GM18907 (cell line): ENCODE measurements around the gene WNT11.

Experiments used
- ATAC-seq: cut with Tn5 transposase; IDR thresholded peaks from one replicate; pipeline ENCODE4 v1.9.1; 2021; ENCODE audit warnings: mild to moderate bottlenecking, moderate library complexity; ENCODE audit not compliant: unreplicated experiment

Gene WNT11

DNA sequence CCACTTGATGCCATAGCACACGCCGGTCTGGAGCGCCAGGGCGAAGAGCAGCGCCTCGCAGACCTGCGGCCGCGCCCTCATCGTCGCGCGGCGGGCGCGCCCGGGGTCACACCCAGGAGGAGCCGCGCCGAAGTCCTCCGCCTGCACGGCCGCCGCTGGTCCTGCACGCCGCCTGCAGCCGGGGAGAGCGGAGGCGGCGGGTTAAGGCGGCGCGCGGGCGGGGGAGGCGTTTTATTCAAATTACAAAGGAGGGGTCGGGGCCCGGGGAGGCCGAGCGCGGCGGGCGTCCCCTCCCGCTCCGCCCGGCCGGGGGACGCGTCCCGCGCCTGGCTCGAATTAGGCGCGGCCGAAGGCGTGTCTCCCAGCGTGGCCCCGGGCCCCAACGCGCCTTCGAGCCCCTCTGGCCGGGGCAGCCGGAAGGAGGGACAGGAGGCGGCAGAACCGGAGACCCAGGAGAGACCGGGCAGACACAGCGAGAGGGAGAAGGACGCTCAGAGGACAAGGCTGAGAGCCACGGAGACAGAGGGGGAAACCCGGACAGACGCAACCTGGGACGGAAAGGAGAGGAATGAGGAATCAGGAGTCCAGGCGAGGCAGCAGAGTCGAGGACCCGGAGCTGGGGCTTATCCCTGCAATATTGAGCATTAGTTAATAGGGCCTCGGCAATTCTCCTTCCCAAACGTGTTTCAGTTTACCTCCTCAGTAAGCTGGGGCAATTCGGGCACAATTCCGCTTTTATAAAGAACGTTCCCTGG is at the start of gene WNT11:
WNT11 (minus strand) TSS at position 176 of the 755 bp plus-strand sequence; CDS start at position 81, 95 bp downstream.
- ATAC-seq: no peak

DNA sequence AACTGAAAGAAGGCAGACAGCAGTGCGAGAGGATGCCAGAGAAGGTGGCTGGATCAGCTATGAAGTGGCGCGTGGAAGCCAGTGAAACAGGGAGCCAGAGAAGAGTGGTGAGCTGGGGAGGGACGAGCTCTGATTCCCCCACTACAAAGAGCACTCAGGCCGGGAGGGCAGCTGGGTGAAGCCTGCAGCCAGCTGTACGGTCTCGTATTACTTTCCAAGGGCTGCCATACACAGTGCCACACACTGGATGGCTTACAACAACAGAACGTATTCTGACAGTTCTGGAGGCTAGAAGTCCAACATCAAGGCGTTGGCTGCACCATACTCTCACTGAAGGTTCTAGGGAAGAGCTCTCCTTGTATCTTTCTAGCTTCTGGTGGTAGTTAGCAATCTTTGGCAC is 47.1 kb upstream of the WNT11 start:
- ATAC-seq: no peak

DNA sequence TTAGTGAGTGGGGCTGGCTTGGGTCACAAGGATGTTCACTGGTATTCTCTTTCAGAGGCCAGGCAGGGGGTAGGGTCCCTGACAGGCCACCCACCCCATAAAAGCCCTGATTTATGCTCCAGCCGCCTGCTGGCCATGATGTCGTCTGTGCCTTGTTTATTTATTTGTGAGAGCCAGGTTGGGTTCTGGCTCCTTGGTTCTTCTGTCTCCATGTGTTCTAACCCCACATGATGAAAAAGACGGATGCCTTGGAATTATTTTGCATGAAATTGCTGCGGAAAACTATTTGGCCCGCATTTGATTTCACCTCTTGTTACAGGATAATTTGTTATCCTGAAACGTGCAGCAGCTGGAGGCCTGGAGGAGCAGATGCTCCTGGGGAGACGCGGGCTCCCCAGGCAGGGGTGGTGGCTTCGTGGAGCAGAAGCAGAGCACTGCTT is 46.3 kb upstream of the WNT11 start:
- ATAC-seq: no peak

DNA sequence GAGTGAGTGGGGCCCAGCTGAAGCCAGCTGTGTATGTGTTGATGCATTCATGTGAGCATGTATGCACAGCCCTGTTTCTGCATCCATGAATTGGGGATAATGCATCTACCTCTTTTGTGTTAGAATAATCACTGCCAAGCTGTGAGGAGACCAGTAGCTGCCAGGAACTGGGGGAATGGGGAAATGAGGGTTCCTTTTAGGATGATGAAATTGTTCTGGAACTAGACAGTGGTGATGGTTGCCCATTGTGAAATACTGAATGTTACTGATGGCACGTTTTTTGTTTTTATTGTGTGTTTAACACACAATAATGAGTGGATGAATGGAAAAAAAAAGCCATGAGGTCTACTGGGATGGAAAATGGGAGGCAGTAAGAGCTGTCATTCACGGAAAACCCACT is 45.3 kb upstream of the WNT11 start:
- ATAC-seq: no peak

DNA sequence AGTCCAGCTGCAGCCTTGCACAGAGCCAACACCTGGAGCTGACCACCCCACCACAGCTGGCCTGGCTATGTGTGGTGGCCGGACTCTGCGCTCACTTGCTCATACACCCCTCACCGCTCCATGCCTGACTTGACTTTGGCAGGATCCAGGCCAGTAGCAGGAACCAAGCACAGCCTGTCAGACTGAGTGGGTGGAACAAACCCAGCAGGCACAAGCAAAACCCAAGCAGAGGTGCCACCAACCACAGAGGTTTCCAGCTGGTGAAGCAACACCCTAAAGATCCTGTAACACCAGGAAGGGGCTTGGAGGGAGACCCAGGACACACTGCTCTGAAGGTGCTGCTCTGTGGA is 44.9 kb upstream of the WNT11 start:
- ATAC-seq: no peak

DNA sequence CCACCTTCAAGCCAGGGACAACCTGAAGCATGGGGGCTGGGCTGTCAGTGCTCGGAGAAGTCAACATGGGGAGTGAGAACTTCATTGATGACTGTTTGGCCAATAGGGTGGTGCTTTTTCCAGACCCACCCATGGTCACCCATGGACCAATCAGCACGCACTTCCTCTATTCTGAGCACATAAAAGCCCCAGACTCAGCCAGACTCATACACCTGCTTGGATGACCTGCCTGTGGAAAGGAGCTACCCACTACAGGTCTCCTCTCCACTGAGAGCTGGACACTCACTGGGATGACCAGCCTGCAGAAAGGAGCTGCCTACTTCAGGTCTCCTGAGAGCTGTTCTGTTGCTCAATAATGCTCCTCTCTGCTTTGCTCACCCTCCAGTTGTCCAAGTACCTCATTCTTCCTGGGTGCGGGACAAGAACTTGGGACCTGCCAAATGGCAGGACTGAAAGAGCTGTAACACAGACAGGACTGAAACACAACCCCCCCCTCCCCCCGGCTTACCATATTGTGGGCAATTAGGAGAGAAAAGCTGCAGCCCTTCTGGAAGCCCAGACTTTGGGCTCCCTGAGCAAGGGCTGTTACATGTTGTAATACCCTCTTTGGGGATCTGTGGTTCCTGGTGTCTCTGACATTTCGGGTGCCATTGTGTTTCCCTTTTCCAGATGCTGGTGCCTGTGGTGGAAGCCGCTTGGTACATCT is 44.4 kb upstream of the WNT11 start:
- ATAC-seq: no peak

DNA sequence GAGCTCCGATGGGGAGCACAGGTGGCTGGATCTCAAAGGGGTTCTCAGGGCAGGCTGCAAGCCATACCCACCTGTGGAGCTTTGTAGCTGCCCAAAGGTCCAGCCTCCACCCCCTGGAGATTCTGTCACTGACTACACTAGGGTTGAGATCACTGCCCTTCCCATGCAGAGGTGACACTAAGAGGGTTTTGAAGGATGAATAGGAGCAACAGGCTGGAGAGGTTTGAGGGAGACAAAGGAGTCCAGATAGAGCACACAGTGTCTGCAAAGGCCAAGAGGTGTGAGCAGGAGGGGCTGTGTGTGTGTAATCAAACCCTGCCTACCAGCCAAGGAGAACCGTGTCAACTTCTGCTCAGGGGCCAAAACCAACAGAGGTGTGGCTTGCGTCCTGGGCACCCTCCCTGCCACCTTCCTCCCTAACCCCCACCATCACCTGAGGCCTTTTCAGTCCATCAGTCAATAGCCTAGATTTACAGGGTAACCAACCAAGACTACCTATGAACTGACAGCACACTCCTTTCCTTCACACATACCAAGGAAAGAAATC is 43.0 kb upstream of the WNT11 start:
- no peak for ATAC-seq

DNA sequence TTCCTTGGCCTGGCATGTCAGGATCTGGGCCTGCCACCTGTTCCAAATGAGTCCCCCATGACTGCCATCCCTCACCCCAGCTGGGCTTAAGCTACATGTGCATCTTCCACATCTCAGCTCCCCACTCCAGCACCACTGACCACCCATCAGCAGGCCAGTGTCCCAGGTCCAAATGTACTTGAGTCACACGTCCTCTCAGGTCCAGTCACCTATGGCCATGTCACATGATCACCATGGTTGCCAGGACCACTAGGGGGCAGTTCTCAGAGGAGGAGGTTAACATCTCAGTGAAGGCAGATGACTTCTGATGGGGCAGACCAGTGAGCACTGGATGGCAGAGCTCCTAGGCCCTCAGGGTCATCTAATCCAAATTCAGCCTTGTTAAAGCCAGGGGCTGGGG is 41.9 kb upstream of the WNT11 start:
- no peak for ATAC-seq

DNA sequence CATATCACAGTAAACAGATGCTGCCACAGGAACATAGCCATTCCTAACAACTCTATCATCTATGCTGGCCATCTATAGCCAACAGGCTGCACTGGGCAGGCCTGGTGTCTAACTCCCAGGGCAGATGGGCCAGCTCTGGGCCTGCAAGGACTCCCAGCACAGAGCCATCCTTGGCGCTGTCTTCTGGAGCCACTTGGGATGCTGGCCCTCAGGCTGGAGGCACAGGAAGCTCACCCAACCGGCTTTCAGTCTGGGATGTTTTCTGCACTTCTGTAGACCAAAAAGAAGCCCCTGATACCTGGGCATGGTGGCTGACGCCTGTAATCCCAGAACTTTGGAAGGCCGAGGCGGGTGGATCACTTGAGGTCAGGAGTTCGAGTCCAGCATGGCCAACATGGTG is 40.8 kb upstream of the WNT11 start:
- ATAC-seq: no peak

DNA sequence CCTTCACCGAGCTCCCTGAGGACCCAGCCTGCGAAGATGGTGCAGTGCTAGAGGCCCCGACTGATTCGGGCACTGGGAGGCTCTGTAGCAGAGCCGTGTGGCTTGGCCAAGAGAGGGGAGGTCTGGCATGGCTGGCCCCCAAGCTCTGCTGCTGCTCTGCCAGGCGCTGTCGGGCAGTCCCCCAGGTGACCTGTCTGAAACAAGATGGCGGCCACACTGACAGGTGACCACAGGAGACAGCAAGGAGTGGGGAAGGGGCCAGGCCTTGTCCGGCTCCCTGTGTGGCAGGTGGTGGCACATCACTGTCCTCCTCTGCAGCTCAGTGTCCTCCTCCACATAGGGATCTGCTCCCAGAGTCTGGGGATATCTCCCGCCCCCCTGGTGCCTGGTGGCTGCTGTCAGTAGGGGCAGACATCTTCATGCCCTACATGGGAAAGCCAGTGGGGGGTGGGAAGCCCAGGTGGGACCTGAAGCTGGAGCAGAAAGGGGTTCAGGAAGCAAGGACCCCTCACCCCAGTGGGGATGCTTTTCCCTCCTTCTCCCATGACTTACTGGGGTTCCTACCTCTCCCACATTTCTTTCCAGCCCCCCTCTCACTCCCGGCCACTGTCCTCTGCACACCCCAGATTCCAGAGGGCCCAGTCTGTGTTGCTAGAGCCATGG is 40.1 kb upstream of the WNT11 start:
- no peak for ATAC-seq

DNA sequence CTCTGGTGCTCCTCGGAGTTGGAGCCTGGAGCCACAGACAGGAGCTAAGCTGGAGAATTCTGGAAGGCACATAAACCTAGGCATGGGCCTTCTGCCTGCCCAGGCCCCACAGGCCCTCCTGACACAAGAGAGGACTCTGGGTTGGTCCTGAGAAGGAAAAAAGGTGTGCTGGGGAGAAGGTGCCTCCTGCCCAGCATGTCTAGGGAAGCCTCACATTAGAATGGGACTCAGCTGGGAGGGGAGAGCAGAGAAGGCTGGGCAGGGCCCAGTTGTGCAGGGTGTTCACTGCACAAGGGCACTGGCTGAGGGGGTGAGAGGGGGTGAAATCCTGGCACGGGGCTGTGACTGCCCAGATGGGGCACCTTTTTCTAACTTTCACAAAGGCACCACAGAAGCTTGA is 39.4 kb upstream of the WNT11 start:
- no peak for ATAC-seq

DNA sequence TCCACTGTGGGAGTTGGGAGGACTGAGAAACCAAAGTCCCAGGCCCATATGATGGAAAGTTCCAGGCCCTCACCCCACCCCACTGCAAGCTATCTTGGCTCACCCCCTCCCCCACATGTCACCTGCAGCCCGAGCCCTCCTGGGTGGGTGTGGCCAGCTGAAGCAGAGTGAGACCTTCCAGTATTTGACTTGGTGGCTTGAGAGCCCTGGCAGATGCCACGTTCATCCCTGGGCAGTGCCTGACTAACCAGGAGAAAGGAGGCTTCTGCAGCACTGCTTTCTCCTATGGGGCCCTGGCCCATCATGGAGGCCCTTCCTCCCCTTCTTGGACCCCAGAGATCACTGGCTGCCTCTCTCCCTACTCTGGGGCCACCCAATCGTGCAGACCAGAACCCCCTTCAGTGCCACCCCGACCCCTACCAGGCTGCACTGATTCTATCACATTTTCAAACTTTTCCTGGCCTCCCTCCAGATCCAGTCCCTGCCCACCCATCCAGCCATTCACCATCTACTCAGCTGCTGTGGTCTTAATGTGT is 38.1 kb upstream of the WNT11 start:
- ATAC-seq: no peak

DNA sequence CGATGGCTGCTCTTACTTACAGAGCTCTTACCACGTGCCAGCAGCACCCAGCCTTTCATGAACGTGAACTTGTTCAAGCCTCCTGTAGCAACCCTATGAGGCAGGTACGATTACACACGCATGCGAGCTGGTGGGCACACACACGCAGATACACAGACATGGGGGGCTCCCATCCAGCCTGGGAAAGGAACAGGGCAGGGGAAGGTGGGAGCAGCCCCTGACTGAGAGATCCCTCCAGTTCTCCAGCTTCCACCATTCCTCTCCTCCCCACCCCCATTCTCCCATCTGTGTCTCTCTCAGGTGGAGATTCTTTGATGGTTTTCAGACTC is 37.6 kb upstream of the WNT11 start:
- no peak for ATAC-seq

DNA sequence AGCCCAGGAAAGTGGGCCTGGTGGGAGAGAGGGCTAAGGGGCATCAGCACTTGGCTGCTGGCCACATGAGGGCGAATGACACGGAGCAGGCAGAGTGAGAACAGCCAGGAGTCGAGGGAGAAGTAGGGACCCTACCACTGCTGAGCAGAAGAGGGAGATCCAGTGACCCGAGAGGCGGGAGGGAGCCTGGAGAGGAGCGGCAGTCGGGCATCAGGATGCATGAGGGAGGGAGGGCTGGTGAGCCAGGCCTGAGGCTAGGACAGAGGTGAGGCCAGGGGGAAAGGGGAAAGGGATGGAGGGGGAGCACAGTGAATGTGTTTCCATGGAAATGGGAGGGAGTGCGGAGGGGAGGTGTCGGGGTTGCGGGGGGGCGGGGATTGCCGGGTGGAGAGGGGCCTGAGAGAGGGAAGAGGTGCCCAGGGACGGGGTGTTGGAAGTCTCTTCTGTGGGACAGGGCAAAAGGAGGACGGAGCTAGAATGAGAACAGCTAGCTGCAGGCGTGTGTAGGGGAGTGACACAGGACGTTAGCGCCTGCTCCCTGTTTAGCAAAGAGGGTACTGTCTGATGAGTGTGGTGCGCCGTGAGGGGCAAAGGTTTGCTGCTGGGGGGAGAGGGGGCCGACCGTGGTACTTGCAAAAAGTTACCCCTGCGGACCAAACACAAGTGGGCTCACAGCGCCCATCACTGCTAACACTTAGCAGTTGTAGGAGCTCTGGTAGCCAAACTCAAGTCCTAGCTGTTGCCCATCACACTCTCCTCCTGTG is 37.1 kb upstream of the WNT11 start:
- no peak for ATAC-seq

DNA sequence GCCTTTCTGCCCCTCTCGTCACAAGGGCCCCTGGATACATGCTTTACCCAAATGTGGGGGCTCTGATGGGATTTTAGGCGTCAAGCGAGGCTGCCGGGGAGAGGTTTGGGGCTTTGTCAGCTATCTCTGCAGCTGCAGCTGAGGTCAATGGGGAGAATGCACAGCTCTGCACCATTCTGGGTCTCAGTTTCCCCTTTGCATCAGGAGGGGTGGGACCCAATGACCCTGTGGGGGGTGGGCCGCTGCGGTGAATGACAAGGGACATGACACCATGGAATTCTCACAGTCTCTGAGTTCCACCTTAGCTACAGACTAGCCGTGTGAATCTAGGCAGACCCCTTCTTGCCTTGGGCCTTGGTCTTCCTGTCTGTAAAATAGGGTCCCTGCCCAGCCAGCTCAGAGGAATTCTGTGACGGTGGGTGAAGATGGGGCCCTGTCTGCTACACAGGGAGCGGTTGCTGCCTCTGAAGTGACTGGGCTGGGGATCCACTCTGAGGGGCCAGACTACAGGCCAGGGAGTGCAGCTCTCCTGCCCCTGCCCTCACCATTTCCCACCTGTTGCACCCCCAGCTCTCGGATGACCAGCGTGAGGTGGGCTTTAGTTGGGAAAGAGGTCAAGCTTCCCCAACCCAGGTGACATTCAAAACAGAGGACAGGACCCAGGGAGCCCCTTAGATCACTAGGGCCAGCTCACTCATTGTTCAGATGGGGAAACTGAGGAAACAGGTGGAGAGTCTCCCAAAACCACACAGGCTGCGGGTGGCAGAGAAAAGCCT is 35.9 kb upstream of the WNT11 start:
- no peak for ATAC-seq

DNA sequence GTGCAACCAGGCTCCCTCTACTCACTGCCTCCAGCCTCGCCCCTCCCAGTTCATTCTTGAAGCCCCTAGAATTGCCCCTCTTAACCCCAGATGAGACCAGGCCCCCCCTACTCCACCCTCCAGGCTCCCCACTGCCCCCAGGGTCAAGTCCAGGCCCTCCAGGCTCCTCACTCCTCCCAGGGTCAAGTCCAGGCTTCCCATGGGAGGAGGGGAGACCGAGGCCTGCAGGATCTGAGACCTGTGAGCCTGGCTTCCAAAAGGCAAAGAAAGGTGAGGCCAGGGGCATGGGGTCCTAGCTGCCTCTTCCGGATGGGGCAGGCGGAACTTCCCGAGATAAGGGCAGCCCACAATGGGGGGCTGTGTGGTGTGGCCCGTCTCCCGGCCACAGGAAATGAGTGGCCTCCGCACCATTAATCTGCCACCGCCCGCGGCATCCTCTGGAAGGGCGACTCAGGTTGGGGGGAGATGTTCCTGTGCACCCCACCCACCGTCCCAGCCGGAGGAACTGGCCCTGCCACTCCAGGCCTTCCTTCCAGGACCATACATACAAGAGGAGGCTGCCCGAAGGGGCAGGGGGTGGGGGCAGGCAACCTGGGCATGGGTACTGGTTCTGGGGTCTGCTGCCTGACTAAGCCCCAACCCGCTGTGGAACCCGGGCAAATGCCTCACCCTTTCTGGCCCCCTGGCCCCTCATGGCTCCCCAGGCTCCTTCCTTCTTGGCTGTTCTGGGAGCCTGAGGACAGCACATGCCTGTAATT is 35.1 kb upstream of the WNT11 start:
- no peak for ATAC-seq

DNA sequence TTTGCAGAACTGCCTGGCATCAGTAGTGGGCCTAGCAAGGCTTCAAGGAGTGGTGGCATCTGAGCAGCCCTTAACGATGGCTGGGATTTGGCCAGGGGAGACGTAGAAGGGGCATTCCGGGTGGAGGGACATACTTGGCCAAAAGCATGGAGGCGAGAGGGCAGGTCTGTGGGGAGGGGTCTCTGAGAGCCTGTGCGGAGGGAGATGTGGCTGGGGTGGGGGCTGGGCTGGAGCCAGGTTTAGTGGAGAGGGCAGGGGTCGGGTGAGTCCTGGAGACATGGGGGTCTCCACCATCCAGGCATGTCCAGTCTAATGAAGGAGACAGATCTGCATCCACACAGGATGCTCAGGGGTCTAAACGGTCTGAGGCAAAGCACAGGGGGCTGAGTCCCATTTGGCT is 34.4 kb upstream of the WNT11 start:
- ATAC-seq: no peak

DNA sequence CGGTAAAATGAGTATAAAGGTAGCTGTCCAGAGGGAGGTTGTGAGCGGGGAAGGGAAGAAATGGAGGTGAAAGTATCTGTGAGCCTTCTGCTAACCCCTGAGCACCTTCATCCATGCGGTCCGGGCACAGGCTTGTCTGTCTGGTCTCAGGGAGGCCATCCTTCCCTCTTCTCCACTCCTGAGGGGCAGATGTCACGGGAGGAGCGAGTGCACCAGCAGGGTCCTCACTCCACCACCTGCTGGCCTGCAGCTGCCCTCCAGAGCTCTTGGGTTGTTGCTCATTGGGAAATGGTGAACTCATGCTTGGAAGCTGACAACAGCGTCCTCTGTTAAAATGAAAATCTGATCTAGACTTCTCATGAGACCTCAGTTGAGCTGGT is 33.8 kb upstream of the WNT11 start:
- no peak for ATAC-seq

DNA sequence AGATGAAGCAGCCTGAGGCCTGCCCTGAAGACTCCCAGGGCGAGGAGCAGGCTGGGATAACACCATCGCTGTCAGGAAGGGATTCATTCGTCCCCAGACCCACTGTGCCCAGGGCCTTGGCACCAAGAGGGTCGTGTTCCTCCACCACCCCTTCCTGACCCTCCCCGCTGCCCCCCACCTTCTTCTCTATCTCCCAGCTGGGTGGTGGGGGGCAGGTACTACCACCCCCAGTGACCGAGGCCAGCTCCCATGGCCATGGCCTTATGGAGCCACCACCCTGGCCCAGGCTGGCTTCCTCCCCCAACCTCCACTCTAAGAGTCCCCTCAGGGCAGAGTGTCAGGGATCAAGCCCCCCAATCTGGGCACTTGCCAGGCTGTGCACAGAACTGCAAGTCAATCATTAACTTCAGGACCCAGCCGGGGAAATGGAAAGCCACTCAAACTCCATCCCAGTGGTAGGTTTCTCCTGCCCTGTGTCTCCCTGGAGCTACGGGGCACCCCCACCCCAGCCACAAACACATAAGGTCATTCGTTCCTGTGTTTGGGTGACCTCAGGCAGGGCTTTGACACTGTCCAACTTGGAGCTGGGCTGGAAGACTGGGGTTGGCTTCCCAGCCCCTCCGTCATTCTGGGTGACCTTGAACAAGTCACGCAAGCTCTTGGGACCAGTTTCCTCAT is 33.3 kb upstream of the WNT11 start:
- no peak for ATAC-seq
